Measurements from ENCODE around the gene SPATC1L. TPM values are rescaled to one million over a fixed set of nuclear protein-coding genes. Genes with fewer than 3 reads are reported as not detected.

The SPATC1L gene
- total and polyA plus RNA-seq, 2 donors (not counting 1 experiment from before 2014, with no cell fraction given), result 11.4 to 15.4 TPM

- H3K4me3 ChIP-seq (ENCODE audit: control extremely low read depth in 1 of 5, extremely low read depth in 1 of 5, insufficient read depth in 1 of 5, low read depth in 2 of 5, low read length in 4 of 5), result no peak overlapping the region
- ATAC-seq (ENCODE audit: low read depth) (no peak), DNase-seq (no peak)
- Mint-ChIP-seq H3K4me3 (no peak overlapping the region), H3K4me1 (no peaks in the 10 kb centered on the region), H3K27ac (no peak overlapping the region), H3K9me3 (ENCODE audit: insufficient read depth) (no peaks in the 10 kb centered on the region), H3K27me3 (no peaks in the 10 kb centered on the region)
- no peaks in the 10 kb centered on the region for H4K20me1 ChIP-seq (ENCODE audit: control insufficient read depth, insufficient read depth, low read length, poor library complexity, severe bottlenecking)
- no peaks in the 10 kb centered on the region for H3K27me3 ChIP-seq (replicated peaks in 1 of 4; ENCODE audit: control extremely low read depth in 1 of 4, control insufficient read depth in 3 of 4, insufficient read depth in 4 of 4, low read length in 3 of 4)
- H3K4me1 ChIP-seq (ENCODE audit: control insufficient read depth in 2 of 2, insufficient read depth in 2 of 2, low read length in 2 of 2), result no peaks in the 10 kb centered on the region
- H3K79me2 ChIP-seq (ENCODE audit: control insufficient read depth, insufficient read depth, low read length), result no peaks in the 10 kb centered on the region
- H2AFZ ChIP-seq (ENCODE audit: insufficient read depth, low read depth, low read length, poor library complexity, severe bottlenecking), result no peak overlapping the region
- ChIA-PET CTCF (no interaction called here), POLR2A (no interaction called here)
- no peaks in the 10 kb centered on the region for H3K9me3 ChIP-seq (ENCODE audit: control extremely low read depth in 1 of 3, control insufficient read depth in 2 of 3, insufficient read depth in 1 of 3, low read length in 2 of 3)
- H3K27ac ChIP-seq (ENCODE audit: low read length in 2 of 2), result no peak overlapping the region
- no peaks in the 10 kb centered on the region for H3K36me3 ChIP-seq (replicated peaks in 1 of 2; ENCODE audit: control extremely low read depth in 1 of 2, control insufficient read depth in 1 of 2, extremely low read depth in 1 of 2, insufficient read depth in 2 of 2, low read length in 1 of 2)
- H3K9ac ChIP-seq (ENCODE audit: low read length), result no peak overlapping the region
- intact Hi-C loops (cut with micrococcal nuclease), result no loop called here
- 95% methylated on average over 19 of the region's 23 CpGs for WGBS (ENCODE audit: insufficient coverage)
- H3K4me2 ChIP-seq (replicated peaks; ENCODE audit: low read depth, low read length, poor library complexity, severe bottlenecking), result no peak overlapping the region
- TF ChIP-seq CTCF (IDR thresholded peaks at IDR 0.05), result no peak
These were observed 27.8 kb upstream of the SPATC1L start for GRCh38 chr21:46211786-46212720.

GRCh38 chr21:46211376-46211775, 27.1 kb upstream of the SPATC1L start:
- DNase-seq, result no peak
- WGBS (ENCODE audit: insufficient coverage), result 97% methylated on average over 7 of the region's 7 CpGs
- Mint-ChIP-seq H3K27me3 (no peaks in the 10 kb centered on the region), H3K9me3 (ENCODE audit: insufficient read depth) (no peaks in the 10 kb centered on the region), H3K27ac (no peak overlapping the region), H3K4me3 (no peak overlapping the region), H3K4me1 (no peaks in the 10 kb centered on the region)
- no peaks in the 10 kb centered on the region for H4K20me1 ChIP-seq (ENCODE audit: control insufficient read depth, insufficient read depth, low read length, poor library complexity, severe bottlenecking)
- ChIA-PET POLR2A (no interaction called here), CTCF (no interaction called here)
- no peak for ATAC-seq (ENCODE audit: low read depth)
- no peak overlapping the region for H3K4me2 ChIP-seq (replicated peaks; ENCODE audit: low read depth, low read length, poor library complexity, severe bottlenecking)
- H3K79me2 ChIP-seq (ENCODE audit: control insufficient read depth, insufficient read depth, low read length), result no peaks in the 10 kb centered on the region
- H3K4me1 ChIP-seq (ENCODE audit: control insufficient read depth in 2 of 2, insufficient read depth in 2 of 2, low read length in 2 of 2), result no peaks in the 10 kb centered on the region
- no peak overlapping the region for H2AFZ ChIP-seq (ENCODE audit: insufficient read depth, low read depth, low read length, poor library complexity, severe bottlenecking)
- TF ChIP-seq EZH2 (IDR thresholded peaks at IDR 0.05; ENCODE audit: borderline replicate concordance, insufficient read depth, low read depth, low read length, poor library complexity, severe bottlenecking) (no peak), CTCF (IDR thresholded peaks at IDR 0.05) (no peak)
- H3K9ac ChIP-seq (ENCODE audit: low read length), result no peak overlapping the region
- no peaks in the 10 kb centered on the region for H3K27me3 ChIP-seq (replicated peaks in 1 of 4; ENCODE audit: control extremely low read depth in 1 of 4, control insufficient read depth in 3 of 4, insufficient read depth in 4 of 4, low read length in 3 of 4)
- H3K4me3 ChIP-seq (ENCODE audit: control extremely low read depth in 1 of 5, extremely low read depth in 1 of 5, insufficient read depth in 1 of 5, low read depth in 2 of 5, low read length in 4 of 5), result no peak overlapping the region
- H3K27ac ChIP-seq (ENCODE audit: low read length in 2 of 2), result no peak overlapping the region
- intact Hi-C loops (cut with micrococcal nuclease), result no loop called here
- no peaks in the 10 kb centered on the region for H3K36me3 ChIP-seq (replicated peaks in 1 of 2; ENCODE audit: control extremely low read depth in 1 of 2, control insufficient read depth in 1 of 2, extremely low read depth in 1 of 2, insufficient read depth in 2 of 2, low read length in 1 of 2)
- H3K9me3 ChIP-seq (ENCODE audit: control extremely low read depth in 1 of 3, control insufficient read depth in 2 of 3, insufficient read depth in 1 of 3, low read length in 2 of 3), result no peaks in the 10 kb centered on the region

Measured in B cell (primary cell).